Activated CD8-positive, alpha-beta memory T cell treated with anti-CD3 and anti-CD28 coated beads, Interleukin-2, amount 10 ng/mL, durations not matched to agents 7 days and 5 days (primary cell): ENCODE results near the gene TSEN34. TPM values are rescaled to one million over a fixed set of nuclear protein-coding genes. Genes with fewer than 3 reads are reported as not detected.
"Not testable (repeated sequence)": the region's sequence is repeated elsewhere in the genome, so short reads cannot be mapped to it uniquely, and the experiment has no call there.

Experiments
- ATAC-seq: fragments of 150-1000 bp; cut with Tn5 transposase; one replicate; pipeline ENCODE4 v1.10.0; 2021; ENCODE audit warnings: moderate library complexity
- CTCF ChIA-PET: fragments of 350-600 bp; sonication (Branson Sonifier 250); formaldehyde crosslinking; loops from one replicate; lab custom pipeline; 2021; ENCODE audit warnings: antibody characterized with exemption; lab: Charles Lee
- DNase-seq: peaks from one replicate; pipeline ENCODE4 v3.0.0-alpha.2; 2020
- H3K27ac Mint-ChIP-seq: one replicate; pipeline ENCODE4 v1.8.0; 2021; ENCODE audit warnings: mild to moderate bottlenecking, mixed read lengths
- H3K27me3 Mint-ChIP-seq: one replicate; pipeline ENCODE4 v1.8.0; 2021; ENCODE audit warnings: mixed read lengths
- H3K36me3 Mint-ChIP-seq: one replicate; pipeline ENCODE4 v1.8.0; 2021; ENCODE audit warnings: mild to moderate bottlenecking, mixed read lengths
- H3K4me1 Mint-ChIP-seq: one replicate; pipeline ENCODE4 v1.8.0; 2021; ENCODE audit warnings: mixed read lengths
- H3K4me3 Mint-ChIP-seq: one replicate; pipeline ENCODE4 v1.8.0; 2021; ENCODE audit warnings: mild to moderate bottlenecking, moderate library complexity, mixed read lengths
- H3K9me3 Mint-ChIP-seq: one replicate; pipeline ENCODE4 v1.8.0; 2022; ENCODE audit warnings: low read depth, mixed read lengths
- total RNA-seq, 2 experiments: library from RNA; stranded (reverse); gene quantifications; one replicate each; pipeline ENCODE4 v1.2.3, GENCODE V29; 2021

The TSEN34 gene
- total RNA-seq, 2 experiments from 2014 or later = 11.4 to 13.5 TPM

DNA sequence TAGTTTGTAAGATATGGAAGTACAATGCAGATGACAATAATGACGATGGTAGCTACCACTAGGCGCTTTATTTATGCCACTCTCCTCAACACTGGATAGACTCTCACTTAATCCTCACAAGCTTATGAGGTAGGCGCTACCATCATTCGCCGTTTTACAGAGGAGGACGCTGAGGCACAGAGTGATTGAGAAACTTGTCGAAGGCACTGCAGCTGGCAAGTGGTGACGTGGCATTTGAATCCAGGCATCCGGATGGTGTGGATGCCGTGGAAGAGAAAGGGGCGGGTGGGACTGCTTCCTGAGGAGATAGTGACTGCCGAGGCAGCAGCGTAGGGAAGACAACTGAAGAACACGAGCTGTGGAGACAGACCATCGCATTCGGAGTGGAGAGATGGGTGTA is 8.3 kb downstream of the TSEN34 start:
- H3K27me3 Mint-ChIP-seq = no peaks in the 10 kb centered on the region
- H3K4me3 Mint-ChIP-seq = peak overlapping the region; percentile 63
- peaks cover 32% of the 10 kb centered on the region for H3K4me1 Mint-ChIP-seq
- DNase-seq = no peak
- H3K36me3 Mint-ChIP-seq = peaks cover 40% of the 10 kb centered on the region
- peak overlapping the region; percentile 11 for H3K27ac Mint-ChIP-seq
- CTCF ChIA-PET = interaction anchor here (1.1 to 3.3 kb wide), 2 partner anchors 9 kb away, joined by 4 to 33 read pairs; partner anchors contain the start of genes MBOAT7 and TSEN34
- no peaks in the 10 kb centered on the region for H3K9me3 Mint-ChIP-seq
- ATAC-seq = no peak

DNA sequence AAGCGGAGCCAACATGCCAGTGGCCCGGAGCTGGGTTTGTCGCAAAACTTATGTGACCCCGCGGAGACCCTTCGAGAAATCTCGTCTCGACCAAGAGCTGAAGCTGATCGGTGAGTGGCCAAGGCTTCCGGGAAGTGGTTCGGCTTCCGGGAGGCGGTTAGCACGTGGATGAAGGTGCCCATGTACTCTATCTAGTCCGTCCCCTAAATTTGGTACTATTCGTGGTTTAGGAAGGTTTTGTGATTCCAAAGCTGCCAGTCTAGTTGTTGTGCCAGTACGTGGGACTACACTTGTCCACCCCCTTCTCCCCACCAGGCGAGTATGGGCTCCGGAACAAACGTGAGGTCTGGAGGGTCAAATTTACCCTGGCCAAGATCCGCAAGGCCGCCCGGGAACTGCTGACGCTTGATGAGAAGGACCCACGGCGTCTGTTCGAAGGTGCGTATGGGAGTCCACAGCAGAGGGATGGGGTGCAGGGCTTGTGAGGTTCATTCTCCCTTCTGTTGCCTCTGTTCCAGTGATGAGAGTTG is 10.1 kb downstream of the TSEN34 start:
- H3K36me3 Mint-ChIP-seq = peaks cover 52% of the 10 kb centered on the region
- CTCF ChIA-PET = interaction anchor here (0.8 to 3.3 kb wide), 4 partner anchors 9 to 42 kb away, joined by 3 to 33 read pairs (median 6); partner anchors contain the start of genes LENG1, MBOAT7 and TSEN34
- H3K4me1 Mint-ChIP-seq = peaks cover 50% of the 10 kb centered on the region
- H3K27ac Mint-ChIP-seq = peak overlapping the region; percentile 99
- no peak for ATAC-seq
- H3K4me3 Mint-ChIP-seq = peak overlapping the region; percentile 88
- peak; percentile 55 for DNase-seq
- H3K9me3 Mint-ChIP-seq = no peaks in the 10 kb centered on the region
- no peaks in the 10 kb centered on the region for H3K27me3 Mint-ChIP-seq

DNA sequence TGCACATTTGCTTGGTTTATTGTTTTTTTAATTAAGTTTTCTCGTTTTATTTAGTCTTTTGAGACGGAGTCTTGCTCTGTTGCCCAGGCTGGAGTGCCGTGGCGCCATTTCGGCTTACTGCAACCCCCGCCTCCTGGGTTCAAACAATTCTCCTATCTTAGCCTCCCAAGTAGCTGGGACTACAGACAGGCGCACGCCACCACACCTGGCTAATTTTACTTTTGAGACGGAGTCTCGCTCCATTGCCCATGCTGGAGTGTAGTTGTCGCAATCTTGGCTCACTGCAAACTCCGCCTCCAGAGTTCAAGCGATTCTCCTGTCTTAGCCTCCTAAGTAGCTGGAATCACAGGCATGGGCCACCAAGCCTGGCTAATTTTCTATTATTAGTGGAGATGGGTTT is 10.9 kb downstream of the TSEN34 start:
- CTCF ChIA-PET = interaction anchor here (1.1 kb wide), 1 partner anchor 13 kb away, joined by 3 read pairs; the partner anchor contains the start of gene MBOAT7
- DNase-seq (no peak), ATAC-seq (no peak)
- Mint-ChIP-seq H3K36me3 (peaks cover 59% of the 10 kb centered on the region), H3K4me3 (peak overlapping the region; percentile 88), H3K9me3 (no peaks in the 10 kb centered on the region), H3K27ac (peak overlapping the region; percentile 99), H3K27me3 (no peaks in the 10 kb centered on the region), H3K4me1 (peaks cover 57% of the 10 kb centered on the region)

DNA sequence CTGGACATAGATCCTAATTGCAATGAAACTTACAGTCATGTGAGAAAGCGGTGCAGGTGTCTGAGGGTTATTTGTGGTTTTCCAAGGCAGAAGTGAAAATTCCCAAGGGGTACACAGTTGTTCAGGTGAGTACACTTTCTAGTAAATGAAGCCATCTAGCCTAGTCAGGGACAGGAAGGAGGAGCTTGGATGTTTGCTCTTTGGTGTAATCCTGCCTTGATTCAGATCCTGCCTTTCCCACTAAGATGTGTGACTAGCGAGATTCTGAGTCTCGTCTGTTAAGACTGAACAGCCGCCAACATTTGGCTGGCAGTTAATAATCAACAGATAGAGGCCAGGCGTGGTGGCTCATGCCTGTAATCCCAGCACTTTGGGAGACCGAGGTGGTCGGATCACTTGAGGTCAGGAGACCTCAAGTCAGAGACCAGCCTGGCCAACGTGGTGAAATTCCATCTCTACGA is 12.1 kb downstream of the TSEN34 start:
- peak overlapping the region; percentile 88 for H3K4me3 Mint-ChIP-seq
- H3K4me1 Mint-ChIP-seq = peaks cover 67% of the 10 kb centered on the region
- ATAC-seq (no peak), DNase-seq (no peak)
- H3K36me3 Mint-ChIP-seq = peaks cover 69% of the 10 kb centered on the region
- H3K27ac Mint-ChIP-seq = peak overlapping the region; percentile 47
- H3K9me3 Mint-ChIP-seq = no peaks in the 10 kb centered on the region
- CTCF ChIA-PET = interaction anchor here (1.1 kb wide), 1 partner anchor 14 kb away, joined by 3 read pairs; the partner anchor contains the start of gene MBOAT7
- no peaks in the 10 kb centered on the region for H3K27me3 Mint-ChIP-seq

DNA sequence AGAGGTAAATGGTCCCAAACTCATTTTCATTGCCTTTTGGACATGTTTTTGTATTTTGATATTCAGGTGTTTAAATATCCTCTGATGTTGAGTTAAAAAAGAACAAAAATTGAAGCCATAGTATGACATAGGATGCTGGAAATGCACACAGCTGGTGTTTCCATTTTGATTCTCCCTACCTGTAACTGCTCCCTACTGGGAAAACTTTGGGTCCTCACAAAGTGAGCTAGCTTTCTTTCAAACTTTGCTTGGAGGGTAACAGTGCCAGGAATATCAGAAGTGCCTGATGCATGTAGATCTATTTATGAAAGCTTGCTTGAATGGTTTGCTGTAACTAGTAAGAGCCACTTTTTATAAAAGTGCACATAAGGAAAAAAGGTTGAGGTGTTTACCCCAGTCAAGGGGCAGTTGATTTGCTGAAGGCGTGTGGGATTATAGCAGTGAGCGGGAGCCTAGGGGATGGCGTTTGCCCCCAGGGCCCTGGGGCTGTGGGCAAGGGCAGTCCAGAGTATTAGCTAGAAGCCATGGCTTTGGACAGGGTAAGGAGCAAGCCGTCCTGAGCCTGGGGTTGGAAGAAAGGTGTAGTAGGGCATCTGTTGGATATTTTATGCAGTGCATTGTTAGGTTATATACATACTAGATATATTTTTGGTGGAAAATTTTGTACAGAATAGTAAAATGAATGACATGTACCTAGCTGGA is 13.8 kb downstream of the TSEN34 start:
- Mint-ChIP-seq H3K9me3 (no peaks in the 10 kb centered on the region), H3K27ac (no peak overlapping the region), H3K4me1 (peaks cover 79% of the 10 kb centered on the region), H3K27me3 (no peaks in the 10 kb centered on the region), H3K36me3 (peaks cover 74% of the 10 kb centered on the region), H3K4me3 (peak overlapping the region; percentile 45)
- CTCF ChIA-PET = interaction anchor here (1.0 to 1.2 kb wide), 3 partner anchors 16 to 1097 kb away, joined by 3 to 4 read pairs (median 4); partner anchors contain the start of gene MBOAT7
- ATAC-seq = no peak
- no peak for DNase-seq

DNA sequence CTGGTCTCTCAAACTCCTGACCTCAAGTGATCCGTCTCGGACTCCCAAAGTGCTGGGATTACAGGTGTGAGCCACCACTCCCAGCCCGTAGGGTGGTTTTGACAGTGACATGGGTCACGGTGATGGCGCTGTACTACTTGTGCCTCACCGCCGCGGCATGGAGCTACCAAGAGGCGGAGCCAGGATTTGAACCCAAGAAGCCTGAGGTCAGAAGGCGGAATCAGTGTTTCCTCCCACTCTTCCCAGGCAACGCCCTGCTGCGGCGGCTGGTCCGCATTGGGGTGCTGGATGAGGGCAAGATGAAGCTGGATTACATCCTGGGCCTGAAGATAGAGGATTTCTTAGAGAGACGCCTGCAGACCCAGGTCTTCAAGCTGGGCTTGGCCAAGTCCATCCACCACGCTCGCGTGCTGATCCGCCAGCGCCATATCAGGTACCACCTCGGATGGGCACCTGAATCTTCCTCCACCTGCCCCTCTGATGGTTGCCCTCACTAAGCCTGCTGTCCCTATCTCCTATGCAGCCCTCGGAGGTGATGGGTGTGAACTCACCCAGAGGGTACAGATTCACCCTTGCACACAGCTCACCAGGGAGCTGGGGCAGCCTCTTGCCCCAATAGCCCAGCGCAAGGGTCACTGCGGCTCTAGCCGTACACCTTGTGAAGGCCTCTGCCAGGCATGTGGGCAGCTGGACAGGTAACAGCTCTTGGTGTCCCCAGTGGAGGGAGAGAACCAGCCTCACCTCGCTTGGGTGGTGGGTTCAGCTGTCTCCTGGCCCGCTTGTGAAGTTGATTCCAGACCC is 15.1 kb downstream of the TSEN34 start:
- Mint-ChIP-seq H3K4me3 (no peak overlapping the region), H3K9me3 (no peaks in the 10 kb centered on the region), H3K36me3 (peaks cover 75% of the 10 kb centered on the region), H3K4me1 (peaks cover 93% of the 10 kb centered on the region), H3K27me3 (no peaks in the 10 kb centered on the region), H3K27ac (no peak overlapping the region)
- DNase-seq = no peak
- no peak for ATAC-seq
- CTCF ChIA-PET = no interaction called here

DNA sequence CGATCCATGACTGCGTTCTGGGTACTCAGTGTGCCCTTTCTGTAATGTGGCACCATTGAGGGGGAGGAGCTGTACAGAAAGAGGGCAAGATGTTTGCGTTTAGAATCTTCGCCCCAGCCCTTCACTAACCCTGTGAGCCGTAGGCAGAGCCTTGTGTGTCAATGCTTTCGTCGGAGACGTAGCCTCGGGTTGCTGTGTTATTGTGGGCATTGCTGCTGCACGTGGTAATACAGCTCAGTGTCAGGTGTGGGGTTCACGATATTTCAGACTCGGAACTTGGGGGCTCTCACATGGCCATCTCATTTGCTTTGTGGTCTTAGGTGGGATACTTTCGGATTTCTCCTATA is 15.7 kb downstream of the TSEN34 start:
- Mint-ChIP-seq H3K9me3 (no peaks in the 10 kb centered on the region), H3K4me1 (peaks cover 93% of the 10 kb centered on the region), H3K4me3 (no peak overlapping the region), H3K27ac (no peak overlapping the region), H3K27me3 (no peaks in the 10 kb centered on the region), H3K36me3 (peaks cover 70% of the 10 kb centered on the region)
- DNase-seq (no peak), ATAC-seq (no peak)
- CTCF ChIA-PET = no interaction called here

DNA sequence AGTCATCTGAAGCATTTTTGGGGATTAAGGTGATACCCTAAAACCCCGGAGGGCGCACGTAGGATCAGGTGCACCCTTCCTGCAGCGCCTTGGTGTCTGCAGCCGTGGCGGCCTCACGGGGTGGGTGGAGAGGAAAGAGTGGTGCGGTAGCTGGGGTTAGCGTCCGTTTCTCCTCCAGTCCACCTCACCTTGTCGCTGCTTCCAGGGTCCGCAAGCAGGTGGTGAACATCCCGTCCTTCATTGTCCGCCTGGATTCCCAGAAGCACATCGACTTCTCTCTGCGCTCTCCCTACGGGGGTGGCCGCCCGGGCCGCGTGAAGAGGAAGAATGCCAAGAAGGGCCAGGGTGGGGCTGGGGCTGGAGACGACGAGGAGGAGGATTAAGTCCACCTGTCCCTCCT is 16.1 kb downstream of the TSEN34 start:
- H3K4me3 Mint-ChIP-seq = not testable (repeated sequence)
- H3K36me3 Mint-ChIP-seq = peaks cover 66% of the 10 kb centered on the region
- H3K27ac Mint-ChIP-seq = peak overlapping the region; percentile 55

DNA sequence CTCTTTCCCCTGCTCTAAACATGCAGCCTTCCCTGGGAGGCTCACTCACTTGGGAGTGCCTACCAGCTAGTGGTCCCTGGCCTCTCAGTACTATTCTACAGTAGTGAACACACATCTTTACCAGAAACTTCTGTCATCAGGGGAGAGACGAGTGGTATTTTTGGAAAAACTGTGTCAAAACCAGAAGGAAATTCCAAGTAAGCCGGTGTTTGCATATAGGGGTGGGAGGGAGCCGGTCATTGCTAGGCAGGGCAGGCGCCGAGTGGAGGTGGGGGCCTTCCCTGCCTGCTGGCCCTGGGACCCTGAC is 16.5 kb downstream of the TSEN34 start:
- CTCF ChIA-PET = interaction anchor here (1.0 to 1.3 kb wide), 3 partner anchors 9 to 181 kb away, joined by 3 to 4 read pairs (median 4); no protein-coding TSS in a partner anchor
- Mint-ChIP-seq H3K27me3 (no peaks in the 10 kb centered on the region), H3K4me1 (peaks cover 86% of the 10 kb centered on the region), H3K36me3 (peaks cover 62% of the 10 kb centered on the region), H3K27ac (peak overlapping the region; percentile 55), H3K4me3 (no peak overlapping the region), H3K9me3 (no peaks in the 10 kb centered on the region)
- DNase-seq (no peak), ATAC-seq (no peak)

More for the DNA sequence above, 16.1 kb downstream of the TSEN34 start:
- DNase-seq, H3K27me3 Mint-ChIP-seq, H3K9me3 Mint-ChIP-seq, ATAC-seq, CTCF ChIA-PET: not testable (repeated sequence)
- H3K4me1 Mint-ChIP-seq = peaks cover 91% of the 10 kb centered on the region

DNA sequence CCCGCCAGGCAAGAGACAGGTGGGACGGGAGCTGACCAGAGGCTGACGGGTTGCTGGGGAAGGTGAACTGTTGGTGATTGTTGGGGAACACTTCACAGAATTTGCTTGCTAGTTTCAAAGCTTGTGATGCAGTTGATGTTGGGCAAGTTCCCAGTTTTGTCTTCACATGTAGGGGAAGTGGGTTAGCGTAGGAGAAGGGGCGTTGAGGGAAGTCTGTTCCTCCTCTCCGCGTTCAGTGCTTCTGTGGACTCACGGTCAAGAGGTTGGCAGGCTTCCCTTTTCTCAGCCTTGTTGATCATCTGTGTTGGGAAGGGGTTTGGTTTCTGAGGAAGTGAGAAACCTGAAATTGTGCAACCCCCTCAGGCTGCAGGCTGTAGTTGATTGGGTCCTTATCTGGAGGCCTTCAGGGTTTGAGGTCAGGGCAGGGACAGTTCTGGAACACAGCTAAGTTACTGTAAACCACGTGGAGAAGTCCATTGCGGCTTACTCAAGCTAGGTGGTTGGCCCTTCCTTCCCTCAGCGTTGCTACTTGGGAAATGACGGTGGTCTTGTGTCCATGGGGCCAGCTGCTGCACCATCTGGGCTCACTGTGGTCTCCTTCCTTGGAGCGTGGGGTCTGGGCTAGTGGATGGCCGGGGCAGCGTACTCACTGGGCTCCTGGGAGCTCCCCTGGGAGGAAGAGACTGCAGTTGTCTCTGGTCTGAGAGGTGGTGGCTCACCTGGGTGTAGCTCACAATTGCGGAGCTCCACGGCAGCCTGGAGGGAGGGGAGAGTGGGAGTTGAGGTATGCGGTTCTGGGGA is 17.1 kb downstream of the TSEN34 start:
- no peak for DNase-seq

DNA sequence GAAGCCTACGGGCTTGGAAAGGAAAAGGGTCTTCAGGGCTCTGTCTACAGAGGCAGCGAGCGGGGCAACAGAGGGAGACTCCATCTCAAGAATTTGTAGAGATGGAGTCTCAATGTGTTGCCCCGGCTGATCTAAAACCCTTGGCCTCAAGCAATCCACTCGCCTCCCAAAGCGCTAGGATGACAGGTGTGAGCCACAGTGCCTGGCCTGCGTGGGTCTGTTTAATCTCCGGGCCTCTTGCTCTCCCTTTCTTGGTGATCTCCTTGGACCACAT is 17.6 kb downstream of the TSEN34 start:
- no peak for ATAC-seq
- H3K36me3 Mint-ChIP-seq = peaks cover 55% of the 10 kb centered on the region

More for the DNA sequence above, 17.1 kb downstream of the TSEN34 start:
- Mint-ChIP-seq H3K4me1 (peaks cover 81% of the 10 kb centered on the region), H3K27me3 (no peaks in the 10 kb centered on the region), H3K4me3 (no peak overlapping the region), H3K9me3 (no peaks in the 10 kb centered on the region), H3K36me3 (peaks cover 59% of the 10 kb centered on the region), H3K27ac (peak overlapping the region; percentile 3)
- no peak for ATAC-seq
- CTCF ChIA-PET = interaction anchor here (1.0 to 1.3 kb wide), 3 partner anchors 9 to 181 kb away, joined by 3 to 4 read pairs (median 4); no protein-coding TSS in a partner anchor

DNA sequence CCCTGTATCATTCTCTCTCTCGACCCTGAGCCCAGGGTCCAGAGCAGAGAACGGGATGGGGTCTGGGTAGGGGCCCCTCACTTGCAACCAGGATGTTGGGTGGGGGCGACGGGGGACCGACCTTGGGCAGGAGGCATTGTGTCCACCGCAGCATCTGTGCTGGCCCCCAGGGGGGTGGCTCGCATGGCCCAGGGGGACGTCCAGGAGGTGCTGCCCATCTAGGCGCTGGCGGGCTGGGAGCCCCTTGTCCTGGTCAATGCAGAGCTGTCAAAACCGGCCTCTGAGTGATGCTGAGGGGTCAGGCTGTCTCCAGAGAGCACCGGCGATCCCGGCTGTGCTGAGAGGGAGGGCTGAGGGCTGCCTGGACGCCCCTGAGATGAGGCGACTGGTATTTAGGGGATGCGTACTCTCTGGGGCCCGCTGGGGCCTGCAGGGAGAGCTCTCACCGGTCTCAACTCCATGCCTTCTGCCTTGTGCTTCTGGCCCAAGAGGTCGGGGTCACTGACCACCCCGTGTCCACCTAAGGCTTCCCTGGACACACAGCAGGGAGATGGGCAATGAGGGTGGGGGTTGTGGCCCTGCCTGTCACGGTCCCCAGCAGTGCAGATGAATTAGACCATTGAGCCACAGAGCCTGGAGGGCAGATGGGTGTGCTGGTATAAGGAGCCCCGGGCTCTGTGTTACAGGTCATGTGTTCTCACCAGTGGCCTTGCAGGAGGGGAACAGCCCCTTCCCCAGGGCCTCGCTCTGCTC is 18.1 kb downstream of the TSEN34 start:
- CTCF ChIA-PET = interaction anchor here (2.3 kb wide), 1 partner anchor 42 kb away, joined by 9 read pairs; no protein-coding TSS in a partner anchor
- DNase-seq (no peak), ATAC-seq (no peak)
- Mint-ChIP-seq H3K27ac (no peak overlapping the region), H3K4me1 (peaks cover 70% of the 10 kb centered on the region), H3K27me3 (no peaks in the 10 kb centered on the region), H3K4me3 (no peak overlapping the region), H3K9me3 (no peaks in the 10 kb centered on the region), H3K36me3 (peaks cover 53% of the 10 kb centered on the region)

More for the DNA sequence above, 17.6 kb downstream of the TSEN34 start:
- Mint-ChIP-seq H3K27me3 (no peaks in the 10 kb centered on the region), H3K4me3 (no peak overlapping the region), H3K27ac (no peak overlapping the region), H3K4me1 (peaks cover 75% of the 10 kb centered on the region), H3K9me3 (no peaks in the 10 kb centered on the region)
- no peak for DNase-seq
- CTCF ChIA-PET = interaction anchor here (1.0 to 1.3 kb wide), 2 partner anchors 10 to 180 kb away, joined by 3 to 4 read pairs; no protein-coding TSS in a partner anchor
